H1 (cell line): ENCODE results near the gene TMEM178B. TPM values are rescaled to one million over a fixed set of nuclear protein-coding genes. Genes with fewer than 3 reads are reported as not detected.

ENCODE experiments used
- CHD2 ChIP-seq: IDR thresholded peaks from 2 replicates; pipeline ENCODE4 v1.6.1; 2012; ENCODE audit warnings: low read length, improper control_type of control experiment
- MAFK ChIP-seq: IDR thresholded peaks from 2 replicates; pipeline ENCODE4 v1.6.1; 2012; ENCODE audit warnings: low read depth, mild to moderate bottlenecking, improper control_type of control experiment, low read length
- POU5F1 ChIP-seq: IDR thresholded peaks from 2 replicates; pipeline ENCODE4 v1.6.1; 2011; ENCODE audit warnings: low read depth, mild to moderate bottlenecking, low read length, moderate library complexity
- polyA plus RNA-seq, 7 experiments: library from polyadenylated mRNA; depleted of rRNA in 3 of 7; stranded (reverse) in 5 of 7; unstranded in 2 of 7; fragments of >200 nt in 5 of 7; fragments of 200-250 nt in 2 of 7; gene quantifications; 1 replicate in 5 of 7; 2 replicates in 1 of 7; 4 replicates in 1 of 7; pipeline versions ENCODE4 v1.2.1 to v1.2.3, GENCODE V29; 2011 to 2013; ENCODE audit warnings: missing spikeins in 2 of 7, mixed read lengths in 2 of 7
- total RNA-seq: library from RNA; stranded (reverse); fragmentation: NEBNext Ultra II Directional; extraction: Animal tissue kit (Norgen Biotek cat#: 25700); gene quantifications from 2 replicates; pipeline ENCODE4 v1.2.1, GENCODE V29; 2021

The TMEM178B gene
- total and polyA plus RNA-seq, 2 of the 8 experiments (the other 6 are each of a cell fraction or from before 2014, with no cell fraction given) = 5.3 to 18.1 TPM

GRCh38 chr7:141441837-141442627, 368.2 kb downstream of the TMEM178B start (continued):
- no peak for TF ChIP-seq MAFK
- no peak for TF ChIP-seq POU5F1
- TF ChIP-seq CHD2 = no peak
